ENCODE results near the gene SYNPO2. TPM values are rescaled to one million over a fixed set of nuclear protein-coding genes. Genes with fewer than 3 reads are reported as not detected.

SYNPO2 gene
- total and polyA plus RNA-seq, 10 of the 15 experiments (the other 5 are each of a cell fraction or from before 2014, with no cell fraction given) = 0.04 to 0.34 (median 0.28) TPM

DNA sequence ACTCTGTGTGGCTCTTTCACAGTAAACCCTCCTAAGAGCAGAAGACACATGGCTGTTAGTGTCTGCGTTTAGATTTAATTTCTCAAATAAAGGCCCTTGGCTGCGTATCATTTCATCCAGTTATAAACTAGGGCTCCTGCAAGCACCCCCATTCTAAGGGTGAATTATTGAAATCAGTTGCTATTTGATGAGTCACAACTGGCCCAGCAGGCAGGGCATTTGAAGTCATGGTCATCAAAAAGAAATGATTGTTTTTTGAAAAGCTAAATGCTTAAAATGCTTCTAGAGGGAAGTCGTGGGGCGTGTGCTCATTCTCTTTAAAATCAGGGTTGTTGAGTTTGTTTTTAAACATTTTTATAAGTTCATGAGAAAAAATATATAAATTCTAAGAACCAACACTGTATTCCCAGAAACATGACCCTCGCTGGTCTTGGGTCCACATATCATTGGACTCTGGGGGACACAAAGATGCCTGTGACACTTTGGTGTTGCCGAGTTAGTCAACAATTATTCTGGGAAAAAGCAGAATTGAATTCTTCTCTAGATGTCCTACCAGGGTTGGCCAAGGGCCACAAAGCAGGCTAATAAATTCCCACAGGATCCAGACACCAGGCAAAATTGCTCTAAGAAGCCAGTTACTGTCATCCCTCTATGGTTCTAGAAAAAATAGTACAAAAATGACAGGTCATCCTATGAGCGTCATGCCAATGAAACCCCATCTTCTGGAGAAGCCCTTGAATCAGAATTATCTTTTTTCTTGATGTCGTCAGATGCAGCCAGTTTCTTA is 147.5 kb downstream of the SYNPO2 start:
- Histone ChIP-seq H2AFZ (ENCODE audit: control insufficient read depth, low read depth, low read length) (no peak overlapping the region), H3K27me3 (replicated peaks in 1 of 2; ENCODE audit: control insufficient read depth in 2 of 2, insufficient read depth in 2 of 2, low read length in 1 of 2) (no peaks in the 10 kb centered on the region), H4K20me1 (ENCODE audit: control insufficient read depth, insufficient read depth) (no peaks in the 10 kb centered on the region), H3K36me3 (ENCODE audit: control insufficient read depth in 2 of 2, insufficient read depth in 2 of 2, low read length in 1 of 2) (no peaks in the 10 kb centered on the region), H3K27ac (ENCODE audit: control insufficient read depth, insufficient read depth) (no peak overlapping the region), H3K4me2 (ENCODE audit: control insufficient read depth, insufficient read depth) (no peak overlapping the region), H3K9me3 (replicated peaks; ENCODE audit: control insufficient read depth, insufficient read depth, low read length) (no peaks in the 10 kb centered on the region), H3K9ac (ENCODE audit: control insufficient read depth, insufficient read depth, low read length) (no peak overlapping the region), H3K4me1 (ENCODE audit: control insufficient read depth, insufficient read depth, low read length) (peaks cover 6% of the 10 kb centered on the region), H3K79me2 (ENCODE audit: control insufficient read depth, insufficient read depth, low read length) (no peaks in the 10 kb centered on the region), H3K4me3 (no peak overlapping the region)
- no peak for FAIRE-seq
- no peak for DNase-seq (ENCODE audit: low read depth, low spot score)
- ChIA-PET SMC1A (ENCODE audit: uncharacterized antibody, unreplicated experiment) (no interaction called here), POLR2A (interaction anchor here (0.6 kb wide), 1 partner anchor 25 kb away, joined by 3 read pairs; no protein-coding TSS in a partner anchor), CTCF (no interaction called here), RAD21 (ENCODE audit: unreplicated experiment) (no interaction called here)
- no TSS peak for BruUV-seq (replicated peaks)
- in situ Hi-C loops (cut with MboI) = no loop called here
- TF ChIP-seq SREBF1 (IDR thresholded peaks at IDR 0.05; ENCODE audit: low read length) (no peak), CREB1 (IDR thresholded peaks at IDR 0.05; ENCODE audit: low read depth) (no peak), RELA (IDR thresholded peaks at IDR 0.05; ENCODE audit: borderline replicate concordance, partially characterized antibody) (no peak), KLF5 (IDR thresholded peaks at IDR 0.05; ENCODE audit: partially characterized antibody) (no peak), DPF2 (IDR thresholded peaks at IDR 0.05) (no peak), NKRF (conservative IDR thresholded peaks at IDR 0.05) (no peak)
- TF ChIP-seq, protein P1, sequence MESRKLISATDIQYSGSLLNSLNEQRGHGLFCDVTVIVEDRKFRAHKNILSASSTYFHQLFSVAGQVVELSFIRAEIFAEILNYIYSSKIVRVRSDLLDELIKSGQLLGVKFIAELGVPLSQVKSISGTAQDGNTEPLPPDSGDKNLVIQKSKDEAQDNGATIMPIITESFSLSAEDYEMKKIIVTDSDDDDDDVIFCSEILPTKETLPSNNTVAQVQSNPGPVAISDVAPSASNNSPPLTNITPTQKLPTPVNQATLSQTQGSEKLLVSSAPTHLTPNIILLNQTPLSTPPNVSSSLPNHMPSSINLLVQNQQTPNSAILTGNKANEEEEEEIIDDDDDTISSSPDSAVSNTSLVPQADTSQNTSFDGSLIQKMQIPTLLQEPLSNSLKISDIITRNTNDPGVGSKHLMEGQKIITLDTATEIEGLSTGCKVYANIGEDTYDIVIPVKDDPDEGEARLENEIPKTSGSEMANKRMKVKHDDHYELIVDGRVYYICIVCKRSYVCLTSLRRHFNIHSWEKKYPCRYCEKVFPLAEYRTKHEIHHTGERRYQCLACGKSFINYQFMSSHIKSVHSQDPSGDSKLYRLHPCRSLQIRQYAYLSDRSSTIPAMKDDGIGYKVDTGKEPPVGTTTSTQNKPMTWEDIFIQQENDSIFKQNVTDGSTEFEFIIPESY (IDR thresholded peaks at IDR 0.05) = no peak
- TF ChIP-seq, protein P2, sequence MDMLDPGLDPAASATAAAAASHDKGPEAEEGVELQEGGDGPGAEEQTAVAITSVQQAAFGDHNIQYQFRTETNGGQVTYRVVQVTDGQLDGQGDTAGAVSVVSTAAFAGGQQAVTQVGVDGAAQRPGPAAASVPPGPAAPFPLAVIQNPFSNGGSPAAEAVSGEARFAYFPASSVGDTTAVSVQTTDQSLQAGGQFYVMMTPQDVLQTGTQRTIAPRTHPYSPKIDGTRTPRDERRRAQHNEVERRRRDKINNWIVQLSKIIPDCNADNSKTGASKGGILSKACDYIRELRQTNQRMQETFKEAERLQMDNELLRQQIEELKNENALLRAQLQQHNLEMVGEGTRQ (IDR thresholded peaks at IDR 0.05; ENCODE audit: borderline replicate concordance, low read depth, low read length) = no peak
- intact Hi-C loops (cut with micrococcal nuclease; ENCODE audit: unreplicated experiment) = no loop called here
- 79% methylated on average over 8 of the region's 8 CpGs for WGBS (ENCODE audit: insufficient coverage, insufficient replicate concordance, low lambda C conversion rate, missing lambda C conversion rate)
- no peak for ATAC-seq

All from GM12878 (cell line).